Glutamatergic neuron (in vitro differentiated cells): ENCODE measurements around the gene ADCY4. TPM values are rescaled to one million over a fixed set of nuclear protein-coding genes. Genes with fewer than 3 reads are reported as not detected.

Experiments used
- DNase-seq: peaks from one replicate; pipeline ENCODE4 v3.0.0; 2022
- H3K27ac Mint-ChIP-seq: one replicate; pipeline ENCODE4 v1.8.0; 2020; ENCODE audit warnings: mild to moderate bottlenecking, mixed read lengths, inconsistent platforms; ENCODE audit not compliant: unreplicated experiment
- H3K27me3 Mint-ChIP-seq: one replicate; pipeline ENCODE4 v1.8.0; 2020; ENCODE audit warnings: mild to moderate bottlenecking, moderate library complexity, mixed read lengths, inconsistent platforms; ENCODE audit not compliant: unreplicated experiment
- H3K36me3 Mint-ChIP-seq: one replicate; pipeline ENCODE4 v1.8.0; 2020; ENCODE audit warnings: mild to moderate bottlenecking, mixed read lengths, inconsistent platforms; ENCODE audit not compliant: unreplicated experiment
- H3K4me1 Mint-ChIP-seq: one replicate; pipeline ENCODE4 v1.8.0; 2020; ENCODE audit warnings: mild to moderate bottlenecking, low read depth, mixed read lengths, inconsistent platforms; ENCODE audit not compliant: unreplicated experiment
- H3K4me3 Mint-ChIP-seq: one replicate; pipeline ENCODE4 v1.8.0; 2020; ENCODE audit warnings: mild to moderate bottlenecking, mixed read lengths, inconsistent platforms; ENCODE audit not compliant: unreplicated experiment
- H3K9me3 Mint-ChIP-seq: one replicate; pipeline ENCODE4 v1.8.0; 2020; ENCODE audit warnings: mild to moderate bottlenecking, moderate library complexity, mixed read lengths, inconsistent platforms; ENCODE audit not compliant: unreplicated experiment
- CTCF ChIP-seq: fragments of 200-600 bp; sonication (generic); IDR thresholded peaks from one replicate; pipeline ENCODE4 v1.5.0; 2021; ENCODE audit not compliant: partially characterized antibody, unreplicated experiment
- total RNA-seq: library from RNA; stranded (reverse); fragmentation: NEBNext Ultra II Directional; extraction: Animal tissue kit (Norgen Biotek cat#: 25700); gene quantifications from one replicate; pipeline ENCODE4 v1.2.1, GENCODE V29; 2021; ENCODE audit not compliant: unreplicated experiment

The ADCY4 gene
- total RNA-seq, 1 donor from 2014 or later, result not detected

GRCh38 chr14:24273422-24273998, 61.4 kb downstream of the ADCY4 start:
- H3K27me3 Mint-ChIP-seq, result peaks cover 11% of the 10 kb centered on the region
- H3K9me3 Mint-ChIP-seq, result peaks cover 2% of the 10 kb centered on the region
- H3K27ac Mint-ChIP-seq, result no peak overlapping the region
- DNase-seq, result no peak
- peak overlapping the region; percentile 21 for H3K4me3 Mint-ChIP-seq
- no peak for TF ChIP-seq CTCF
- peaks cover 4% of the 10 kb centered on the region for H3K36me3 Mint-ChIP-seq
- peaks cover 4% of the 10 kb centered on the region for H3K4me1 Mint-ChIP-seq

- Mint-ChIP-seq H3K27me3 (peaks cover 8% of the 10 kb centered on the region), H3K9me3 (peaks cover 2% of the 10 kb centered on the region), H3K27ac (peak overlapping the region; percentile 50), H3K4me3 (peak overlapping the region; percentile 90), H3K36me3 (peaks cover 4% of the 10 kb centered on the region), H3K4me1 (peaks cover 4% of the 10 kb centered on the region)
- no peak for TF ChIP-seq CTCF
- DNase-seq, result no peak
Measured at GRCh38 chr14:24272467-24272866, 62.4 kb downstream of the ADCY4 start.

GRCh38 chr14:24271834-24272263, 63.0 kb downstream of the ADCY4 start:
- DNase-seq, result no peak
- Mint-ChIP-seq H3K4me1 (peaks cover 4% of the 10 kb centered on the region), H3K27me3 (peaks cover 11% of the 10 kb centered on the region), H3K36me3 (peaks cover 4% of the 10 kb centered on the region), H3K9me3 (peaks cover 2% of the 10 kb centered on the region), H3K27ac (peak overlapping the region; percentile 84), H3K4me3 (peak overlapping the region; percentile 90)
- TF ChIP-seq CTCF, result no peak

- TF ChIP-seq CTCF, result peak; percentile 58
- Mint-ChIP-seq H3K9me3 (peaks cover 2% of the 10 kb centered on the region), H3K27me3 (peaks cover 13% of the 10 kb centered on the region), H3K4me3 (peak within 1 kb of the TSS; percentile 90), H3K27ac (peak within 1 kb of the TSS; percentile 84), H3K4me1 (peaks cover 4% of the 10 kb centered on the region), H3K36me3 (peaks cover 4% of the 10 kb centered on the region)
- peak; percentile 90 for DNase-seq
Measured at GRCh38 chr14:24271134-24271833, 63.6 kb downstream of the ADCY4 start, which contains the start of gene RABGGTA. Gene RABGGTA, minus strand, starts transcription at chr14:24271597. Its CDS starts 482 bp downstream, at chr14:24271115.
